HG03108 (cell line): ENCODE results near the gene OGDH.
"Not testable (repeated sequence)": the region's sequence is repeated elsewhere in the genome, so short reads cannot be mapped to it uniquely, and the experiment has no call there.

Source experiments
- ATAC-seq: cut with Tn5 transposase; IDR thresholded peaks from one replicate; pipeline ENCODE4 v1.9.1; 2021; ENCODE audit warnings: moderate library complexity; ENCODE audit not compliant: unreplicated experiment

The OGDH gene

GRCh38 chr7:44606341-44607140 is at the start of gene OGDH:
TSS of gene OGDH (plus strand) at chr7:44606627. CDS start at chr7:44624344, 17,717 bp downstream.
- ATAC-seq = peak; percentile 92

GRCh38 chr7:44557485-44557884 is 48.9 kb upstream of the OGDH start:
- no peak for ATAC-seq

- ATAC-seq = no peak
These were observed 46.9 kb upstream of the OGDH start for GRCh38 chr7:44559485-44559884.

GRCh38 chr7:44561481-44561880 is 44.9 kb upstream of the OGDH start:
- no peak for ATAC-seq

- no peak for ATAC-seq
These were observed 44.3 kb upstream of the OGDH start for GRCh38 chr7:44561962-44562621.

GRCh38 chr7:44562622-44562962 is 43.8 kb upstream of the OGDH start:
- ATAC-seq = not testable (repeated sequence)

- no peak for ATAC-seq
These were observed 43.2 kb upstream of the OGDH start for GRCh38 chr7:44563171-44563679.

- no peak for ATAC-seq
These were observed 41.8 kb upstream of the OGDH start for GRCh38 chr7:44564606-44565005.

GRCh38 chr7:44565097-44565794 is 41.2 kb upstream of the OGDH start:
- peak; percentile 60 for ATAC-seq

- ATAC-seq = peak; percentile 10
These were observed 40.5 kb upstream of the OGDH start for GRCh38 chr7:44565795-44566559.

- no peak for ATAC-seq
These were observed 39.7 kb upstream of the OGDH start for GRCh38 chr7:44566680-44567079.

GRCh38 chr7:44567884-44568283 is 38.5 kb upstream of the OGDH start:
- ATAC-seq = no peak

GRCh38 chr7:44568771-44569560 is 37.5 kb upstream of the OGDH start:
- no peak for ATAC-seq

- no peak for ATAC-seq
These were observed 36.5 kb upstream of the OGDH start for GRCh38 chr7:44569959-44570358.

GRCh38 chr7:44572771-44573170 is 33.7 kb upstream of the OGDH start:
- ATAC-seq = no peak

- peak; percentile 93 for ATAC-seq
These were observed 32.8 kb upstream of the OGDH start, which contains the start of gene DDX56 for GRCh38 chr7:44573464-44574286. TSS of gene DDX56 (minus strand) at chr7:44573908. CDS start at chr7:44573895, 13 bp downstream.

GRCh38 chr7:44574287-44574872 is 32.0 kb upstream of the OGDH start:
- peak; percentile 18 for ATAC-seq

GRCh38 chr7:44575054-44575453 is 31.4 kb upstream of the OGDH start:
- no peak for ATAC-seq

- ATAC-seq = no peak
These were observed 30.2 kb upstream of the OGDH start for GRCh38 chr7:44576228-44576627.
